Epithelial cell of proximal tubule (primary cell): ENCODE results near the gene HOXA9. TPM values are rescaled to one million over a fixed set of nuclear protein-coding genes. Genes with fewer than 3 reads are reported as not detected.
A peak's percentile ranks its signal among the peaks of the same experiment; 100 is the strongest.

Experiments
- DNase-seq: peaks from one replicate; pipeline ENCODE4 v3.0.0-alpha.2; 2011; ENCODE audit warnings: low read depth
- H3K4me3 ChIP-seq: 2 replicates; pipeline ENCODE4 v1.5.1; 2011; ENCODE audit warnings: low read depth, mild to moderate bottlenecking, low read length
- CTCF ChIP-seq: conservative IDR thresholded peaks from 2 replicates; pipeline ENCODE4 v1.5.1; 2012; ENCODE audit warnings: low read depth, mild to moderate bottlenecking, low read length
- total RNA-seq: library from RNA; depleted of rRNA; stranded (reverse); fragments of >200 nt; gene quantifications from 2 replicates; pipeline ENCODE4 v1.2.3, GENCODE V29; 2015

Gene HOXA9
- total RNA-seq, 1 donor from 2014 or later = 104 TPM

GRCh38 chr7:27173511-27173955, 8.2 kb upstream of the HOXA9 start:
- no peak for DNase-seq
- H3K4me3 ChIP-seq = peak overlapping the region; percentile 74
- TF ChIP-seq CTCF = no peak

GRCh38 chr7:27172823-27173510, 7.6 kb upstream of the HOXA9 start:
- no peak for TF ChIP-seq CTCF
- peak overlapping the region; percentile 74 for H3K4me3 ChIP-seq
- DNase-seq = no peak

- no peak for DNase-seq
- no peak for TF ChIP-seq CTCF
- peak overlapping the region; percentile 74 for H3K4me3 ChIP-seq
Observed at GRCh38 chr7:27172315-27172774, 7.0 kb upstream of the HOXA9 start.

- DNase-seq = no peak
- TF ChIP-seq CTCF = no peak
- H3K4me3 ChIP-seq = peak overlapping the region; percentile 74
Observed at GRCh38 chr7:27171637-27172314, 6.4 kb upstream of the HOXA9 start.

GRCh38 chr7:27171325-27171636, 5.9 kb upstream of the HOXA9 start:
- DNase-seq = no peak
- no peak for TF ChIP-seq CTCF
- peak overlapping the region; percentile 74 for H3K4me3 ChIP-seq

- H3K4me3 ChIP-seq = peak overlapping the region; percentile 74
- TF ChIP-seq CTCF = no peak
- no peak for DNase-seq
Observed at GRCh38 chr7:27170426-27171324, 5.3 kb upstream of the HOXA9 start.
